ENCODE results near the gene STAT1.

Gene STAT1

GRCh38 chr2:191029280-191029950 is 15.4 kb upstream of the STAT1 start:
- Histone ChIP-seq H3K36me3 (no peaks in the 10 kb centered on the region), H3K4me1 (no peaks in the 10 kb centered on the region), H3K4me3 (ENCODE audit: low read depth, low read length) (no peak overlapping the region), H3K27me3 (no peaks in the 10 kb centered on the region), H3K9me3 (no peaks in the 10 kb centered on the region)
- no peak for DNase-seq
- TF ChIP-seq, protein P1, sequence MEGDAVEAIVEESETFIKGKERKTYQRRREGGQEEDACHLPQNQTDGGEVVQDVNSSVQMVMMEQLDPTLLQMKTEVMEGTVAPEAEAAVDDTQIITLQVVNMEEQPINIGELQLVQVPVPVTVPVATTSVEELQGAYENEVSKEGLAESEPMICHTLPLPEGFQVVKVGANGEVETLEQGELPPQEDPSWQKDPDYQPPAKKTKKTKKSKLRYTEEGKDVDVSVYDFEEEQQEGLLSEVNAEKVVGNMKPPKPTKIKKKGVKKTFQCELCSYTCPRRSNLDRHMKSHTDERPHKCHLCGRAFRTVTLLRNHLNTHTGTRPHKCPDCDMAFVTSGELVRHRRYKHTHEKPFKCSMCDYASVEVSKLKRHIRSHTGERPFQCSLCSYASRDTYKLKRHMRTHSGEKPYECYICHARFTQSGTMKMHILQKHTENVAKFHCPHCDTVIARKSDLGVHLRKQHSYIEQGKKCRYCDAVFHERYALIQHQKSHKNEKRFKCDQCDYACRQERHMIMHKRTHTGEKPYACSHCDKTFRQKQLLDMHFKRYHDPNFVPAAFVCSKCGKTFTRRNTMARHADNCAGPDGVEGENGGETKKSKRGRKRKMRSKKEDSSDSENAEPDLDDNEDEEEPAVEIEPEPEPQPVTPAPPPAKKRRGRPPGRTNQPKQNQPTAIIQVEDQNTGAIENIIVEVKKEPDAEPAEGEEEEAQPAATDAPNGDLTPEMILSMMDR (IDR thresholded peaks at IDR 0.05; ENCODE audit: low read depth, low read length): no peak

DNA sequence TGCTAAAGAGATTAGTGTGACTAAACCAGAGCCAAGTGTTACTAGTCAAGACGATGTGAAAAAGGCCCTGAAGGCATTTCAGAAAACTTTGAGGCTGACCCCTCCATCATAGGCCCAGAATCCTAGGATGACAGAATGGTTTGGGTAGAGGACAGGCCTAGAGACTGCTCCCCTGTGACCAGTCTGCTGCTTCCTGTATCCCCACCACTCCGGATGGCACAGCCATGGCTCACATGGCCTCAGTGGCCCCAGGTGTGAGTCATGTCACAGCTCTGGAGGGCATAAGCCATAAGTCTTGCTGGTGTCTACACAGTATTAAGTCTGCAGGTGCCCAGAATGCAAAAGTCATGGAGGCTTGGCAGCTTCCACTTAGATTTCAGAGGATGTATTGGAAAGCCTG is 12.4 kb upstream of the STAT1 start:
- Histone ChIP-seq H3K27me3 (no peaks in the 10 kb centered on the region), H3K36me3 (no peaks in the 10 kb centered on the region), H3K9me3 (no peaks in the 10 kb centered on the region), H3K4me3 (ENCODE audit: low read depth, low read length) (no peak overlapping the region), H3K4me1 (no peaks in the 10 kb centered on the region)
- no peak for DNase-seq
- TF ChIP-seq, protein P1 (IDR thresholded peaks at IDR 0.05; ENCODE audit: low read depth, low read length): no peak

GRCh38 chr2:191025135-191025534 is 11.2 kb upstream of the STAT1 start:
- Histone ChIP-seq H3K4me1 (no peaks in the 10 kb centered on the region), H3K4me3 (ENCODE audit: low read depth, low read length) (no peak overlapping the region), H3K36me3 (no peaks in the 10 kb centered on the region), H3K27me3 (no peaks in the 10 kb centered on the region), H3K9me3 (no peaks in the 10 kb centered on the region)
- TF ChIP-seq, protein P1 (IDR thresholded peaks at IDR 0.05; ENCODE audit: low read depth, low read length): no peak
- DNase-seq: no peak

GRCh38 chr2:191023235-191023679 is 9.3 kb upstream of the STAT1 start:
- TF ChIP-seq, protein P1 (IDR thresholded peaks at IDR 0.05; ENCODE audit: low read depth, low read length): no peak
- H3K4me1 ChIP-seq: no peaks in the 10 kb centered on the region
- H3K9me3 ChIP-seq: no peaks in the 10 kb centered on the region

GRCh38 chr2:191020742-191021381 is 6.9 kb upstream of the STAT1 start:
- TF ChIP-seq, protein P1 (IDR thresholded peaks at IDR 0.05; ENCODE audit: low read depth, low read length): no peak
- H3K4me3 ChIP-seq (ENCODE audit: low read depth, low read length): peak overlapping the region; percentile 88
- H3K27me3 ChIP-seq: no peaks in the 10 kb centered on the region
- H3K36me3 ChIP-seq: no peaks in the 10 kb centered on the region
- H3K4me1 ChIP-seq: no peaks in the 10 kb centered on the region
- H3K9me3 ChIP-seq: no peaks in the 10 kb centered on the region
- no peak for DNase-seq

More at GRCh38 chr2:191023235-191023679, 9.3 kb upstream of the STAT1 start:
- no peak for DNase-seq
- no peaks in the 10 kb centered on the region for H3K27me3 ChIP-seq
- H3K4me3 ChIP-seq (ENCODE audit: low read depth, low read length): no peak overlapping the region
- H3K36me3 ChIP-seq: no peaks in the 10 kb centered on the region

DNA sequence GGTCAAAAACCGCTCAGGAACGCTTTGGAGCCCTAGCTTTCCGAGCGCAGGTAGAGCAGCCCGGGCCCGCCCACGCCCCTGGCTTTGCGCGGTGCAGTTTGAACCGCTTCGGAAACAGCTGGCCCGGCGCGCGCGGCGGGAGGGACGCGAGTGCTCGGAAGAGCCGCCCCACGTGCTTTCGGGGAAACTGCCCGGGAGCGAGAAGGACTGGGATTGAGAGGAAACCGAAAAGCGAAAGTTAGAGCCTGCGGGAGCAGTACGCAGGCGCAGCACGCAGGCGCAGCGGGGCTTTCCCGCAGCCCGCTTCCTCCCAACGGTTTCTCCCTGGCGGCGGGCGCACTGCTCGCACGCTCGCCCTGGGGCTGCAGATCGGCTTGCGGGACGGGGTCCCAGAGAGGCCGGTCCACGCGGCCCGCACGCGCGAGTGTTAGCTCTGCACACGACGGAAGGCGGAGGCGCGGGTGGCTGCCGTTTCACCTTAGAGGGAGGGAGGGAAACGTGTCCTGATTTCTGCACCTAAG is 6.3 kb upstream of the STAT1 start:
- Histone ChIP-seq H3K4me3 (ENCODE audit: low read depth, low read length) (peak overlapping the region; percentile 88), H3K27me3 (no peaks in the 10 kb centered on the region), H3K4me1 (no peaks in the 10 kb centered on the region), H3K9me3 (no peaks in the 10 kb centered on the region), H3K36me3 (no peaks in the 10 kb centered on the region)
- peak; percentile 95 for DNase-seq
- TF ChIP-seq, protein P1 (IDR thresholded peaks at IDR 0.05; ENCODE audit: low read depth, low read length): no peak

Data from BE2C (cell line).